Keratinocyte (primary cell): ENCODE results near the gene IFITM10. TPM values are rescaled to one million over a fixed set of nuclear protein-coding genes. Genes with fewer than 3 reads are reported as not detected.
A peak's percentile ranks its signal among the peaks of the same experiment; 100 is the strongest.

Source experiments
- DNase-seq: peaks from one replicate; pipeline ENCODE4 v3.0.0-alpha.2; 2011; ENCODE audit warnings: low read depth, missing footprints, low spot score
- FAIRE-seq: peaks from 2 replicates; lab custom pipeline; 2011; peaks lifted over from hg19 to GRCh38; lab: Jason Lieb, UNC
- H2AFZ ChIP-seq: 2 replicates; pipeline ENCODE4 v1.6.0; 2012; ENCODE audit warnings: low read length, control low read depth, inconsistent platforms; ENCODE audit not compliant: control insufficient read depth
- H3K27ac ChIP-seq: 2 replicates; pipeline ENCODE4 v1.5.1; 2011; ENCODE audit warnings: low read length; ENCODE audit not compliant: control insufficient read depth, insufficient read depth
- H3K27me3 ChIP-seq: 3 replicates; pipeline ENCODE4 v1.6.0; 2011; ENCODE audit warnings: low read length; ENCODE audit not compliant: control insufficient read depth, insufficient read depth; ENCODE audit errors: extremely low read depth
- H3K36me3 ChIP-seq, 2 experiments: 2 replicates in 1 of 2; 3 replicates in 1 of 2; pipeline ENCODE4 v1.5.1; 2011; ENCODE audit warnings: low read length in 2 of 2, mild to moderate bottlenecking in 1 of 2; ENCODE audit not compliant: control insufficient read depth in 2 of 2, insufficient read depth in 2 of 2; ENCODE audit errors: extremely low read depth in 1 of 2
- H3K4me1 ChIP-seq: 3 replicates; pipeline ENCODE4 v1.5.1; 2011; ENCODE audit warnings: low read length; ENCODE audit not compliant: control insufficient read depth, insufficient read depth; ENCODE audit errors: extremely low read depth
- H3K4me2 ChIP-seq: 3 replicates; pipeline ENCODE4 v1.6.0; 2011; ENCODE audit warnings: low read depth, low read length; ENCODE audit not compliant: control insufficient read depth, insufficient read depth; ENCODE audit errors: extremely low read depth
- H3K4me3 ChIP-seq, 3 experiments: fragments of 200-600 bp in 1 of 3; sonication (generic) in 1 of 3; 2 replicates in 2 of 3; 3 replicates in 1 of 3; pipeline ENCODE4 v1.5.1; 2011 to 2016; ENCODE audit warnings: low read length in 3 of 3, mild to moderate bottlenecking in 3 of 3, control low read depth in 2 of 3, inconsistent platforms in 1 of 3, low read depth in 1 of 3, mixed read lengths in 1 of 3, mixed run types in 1 of 3, moderate library complexity in 1 of 3; ENCODE audit not compliant: control insufficient read depth in 2 of 3, insufficient read depth in 2 of 3; ENCODE audit errors: extremely low read depth in 1 of 3
- H3K79me2 ChIP-seq: 2 replicates; pipeline ENCODE4 v1.6.0; 2012; ENCODE audit warnings: low read length; ENCODE audit not compliant: control insufficient read depth, insufficient read depth
- H3K9ac ChIP-seq: 3 replicates; pipeline ENCODE4 v1.6.0; 2011; ENCODE audit warnings: low read length; ENCODE audit not compliant: control insufficient read depth, insufficient read depth; ENCODE audit errors: extremely low read depth
- H3K9me1 ChIP-seq: 3 replicates; pipeline ENCODE4 v1.6.0; 2011; ENCODE audit warnings: low read length; ENCODE audit not compliant: control insufficient read depth, insufficient read depth; ENCODE audit errors: extremely low read depth
- H3K9me3 ChIP-seq: 2 replicates; pipeline ENCODE4 v1.5.1; 2012; ENCODE audit warnings: low read depth, low read length; ENCODE audit not compliant: control insufficient read depth
- H4K20me1 ChIP-seq: 3 replicates; pipeline ENCODE4 v1.6.0; 2011; ENCODE audit warnings: low read length; ENCODE audit not compliant: control insufficient read depth, insufficient read depth; ENCODE audit errors: extremely low read depth
- CTCF ChIP-seq, 3 experiments: IDR thresholded peaks in 1 of 3; conservative IDR thresholded peaks in 1 of 3; optimal IDR thresholded peaks in 1 of 3; 2 replicates in 2 of 3; 3 replicates in 1 of 3; pipeline versions ENCODE3 to v1.5.1; 2011; ENCODE audit warnings: low read length in 3 of 3, mild to moderate bottlenecking in 3 of 3, moderate library complexity in 2 of 3, control low read depth in 1 of 3, inconsistent platforms in 1 of 3; ENCODE audit not compliant: insufficient read depth in 2 of 3; ENCODE audit errors: extremely low read depth in 1 of 3
- EZH2 ChIP-seq: IDR thresholded peaks from one replicate; pipeline ENCODE4 v1.6.1; 2012; ENCODE audit warnings: inconsistent platforms, mild to moderate bottlenecking, low read length, moderate library complexity
- dilution Hi-C: fragments of 300-500 bp; cut with MboI; formaldehyde crosslinking; loops from one replicate; pipeline ENCODE4 v1.7.0; 2020; ENCODE audit warnings: low sequenced_read_pairs; ENCODE audit not compliant: extremely low pct_ligation_motif_present
- polyA plus RNA-seq, 5 experiments: library from polyadenylated mRNA; depleted of rRNA in 3 of 5; stranded (reverse) in 3 of 5; stranded (forward) in 1 of 5; unstranded in 1 of 5; fragments of >200 nt; gene quantifications; 1 replicate in 1 of 5; 2 replicates in 3 of 5; 3 replicates in 1 of 5; pipeline versions ENCODE4 v1.2.1 to v1.2.3, GENCODE V29; 2011 to 2012; ENCODE audit warnings: missing spikeins in 2 of 5, low read depth in 1 of 5, low replicate concordance in 1 of 5

Gene IFITM10
- polyA plus RNA-seq, 1 donor (not counting 4 experiments of a cell fraction or from before 2014, with no cell fraction given), result 0.14 TPM

GRCh38 chr11:1705126-1706052 lies 45.0 kb downstream of the IFITM10 start:
- Histone ChIP-seq H3K4me1 (peaks cover 8% of the 10 kb centered on the region), H3K4me3 (peak overlapping the region in 2 of 3 experiments; percentile 30 to 36), H3K27me3 (peaks cover 4% of the 10 kb centered on the region), H3K9me1 (no peaks in the 10 kb centered on the region), H4K20me1 (no peaks in the 10 kb centered on the region), H3K27ac (no peak overlapping the region), H3K9ac (no peak overlapping the region), H3K4me2 (peak overlapping the region; percentile 68), H3K9me3 (no peaks in the 10 kb centered on the region), H2AFZ (peak overlapping the region; percentile 56), H3K79me2 (no peaks in the 10 kb centered on the region), H3K36me3 (no peaks in the 10 kb centered on the region)
- no peak for DNase-seq
- no peak for TF ChIP-seq EZH2
- TF ChIP-seq CTCF (optimal IDR thresholded peaks at IDR 0.05 in 1 of 3, IDR thresholded peaks at IDR 0.05 in 1 of 3, conservative IDR thresholded peaks at IDR 0.05 in 1 of 3; ENCODE audit: extremely low read depth in 1 of 3, insufficient read depth in 2 of 3, low read length in 3 of 3), result no peak
- dilution Hi-C loops, result no loop called here
- no peak for FAIRE-seq

- Histone ChIP-seq H3K4me2 (no peak overlapping the region), H3K9me1 (no peaks in the 10 kb centered on the region), H3K27me3 (no peaks in the 10 kb centered on the region), H3K4me1 (peaks cover 8% of the 10 kb centered on the region), H3K4me3 (no peak overlapping the region), H3K36me3 (no peaks in the 10 kb centered on the region), H4K20me1 (no peaks in the 10 kb centered on the region), H3K27ac (no peak overlapping the region), H3K9me3 (no peaks in the 10 kb centered on the region), H3K79me2 (no peaks in the 10 kb centered on the region), H3K9ac (no peak overlapping the region), H2AFZ (no peak overlapping the region)
- FAIRE-seq (no peak), DNase-seq (no peak)
- TF ChIP-seq CTCF (optimal IDR thresholded peaks at IDR 0.05 in 1 of 3, IDR thresholded peaks at IDR 0.05 in 1 of 3, conservative IDR thresholded peaks at IDR 0.05 in 1 of 3; ENCODE audit: extremely low read depth in 1 of 3, insufficient read depth in 2 of 3, low read length in 3 of 3), result no peak
- TF ChIP-seq EZH2, result no peak
- dilution Hi-C loops, result no loop called here
Measured at GRCh38 chr11:1703146-1703545, 47.2 kb downstream of the IFITM10 start.
